Body of pancreas (tissue), 4 donors: ENCODE measurements around the gene PARP8.

Source experiments
- POLR2A ChIP-seq, 3 donors: fragments of 450-650 bp; IDR thresholded peaks; one replicate each; pipeline ENCODE4 v1.6.1; 2016; ENCODE audit warnings: antibody characterized with exemption in 3 of 3, mild to moderate bottlenecking in 2 of 3
- TF ChIP-seq, protein P1 (sequence below), 7 experiments: fragments of 450-650 bp in 4 of 7; fragments of 200-600 bp in 3 of 7; sonication (generic) in 3 of 7; IDR thresholded peaks; one replicate each; pipeline ENCODE4 v1.5.1; 2016 to 2019; ENCODE audit warnings: antibody characterized with exemption in 7 of 7

GRCh38 chr5:50733741-50734140 lies 67.3 kb downstream of the PARP8 start:
- TF ChIP-seq, protein P1, sequence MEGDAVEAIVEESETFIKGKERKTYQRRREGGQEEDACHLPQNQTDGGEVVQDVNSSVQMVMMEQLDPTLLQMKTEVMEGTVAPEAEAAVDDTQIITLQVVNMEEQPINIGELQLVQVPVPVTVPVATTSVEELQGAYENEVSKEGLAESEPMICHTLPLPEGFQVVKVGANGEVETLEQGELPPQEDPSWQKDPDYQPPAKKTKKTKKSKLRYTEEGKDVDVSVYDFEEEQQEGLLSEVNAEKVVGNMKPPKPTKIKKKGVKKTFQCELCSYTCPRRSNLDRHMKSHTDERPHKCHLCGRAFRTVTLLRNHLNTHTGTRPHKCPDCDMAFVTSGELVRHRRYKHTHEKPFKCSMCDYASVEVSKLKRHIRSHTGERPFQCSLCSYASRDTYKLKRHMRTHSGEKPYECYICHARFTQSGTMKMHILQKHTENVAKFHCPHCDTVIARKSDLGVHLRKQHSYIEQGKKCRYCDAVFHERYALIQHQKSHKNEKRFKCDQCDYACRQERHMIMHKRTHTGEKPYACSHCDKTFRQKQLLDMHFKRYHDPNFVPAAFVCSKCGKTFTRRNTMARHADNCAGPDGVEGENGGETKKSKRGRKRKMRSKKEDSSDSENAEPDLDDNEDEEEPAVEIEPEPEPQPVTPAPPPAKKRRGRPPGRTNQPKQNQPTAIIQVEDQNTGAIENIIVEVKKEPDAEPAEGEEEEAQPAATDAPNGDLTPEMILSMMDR (IDR thresholded peaks at IDR 0.05) = no peak
- no peak for TF ChIP-seq POLR2A (IDR thresholded peaks at IDR 0.05)
